K562 (cell line): ENCODE data around the gene AHNAK. TPM values are rescaled to one million over a fixed set of nuclear protein-coding genes. Genes with fewer than 3 reads are reported as not detected.

Source experiments
- BRD9 ChIP-seq: fragments of 450-650 bp; IDR thresholded peaks from 2 replicates; pipeline ENCODE4 v1.6.1; 2018; ENCODE audit warnings: low read depth; ENCODE audit not compliant: partially characterized antibody
- CHAMP1 ChIP-seq: fragments of 450-650 bp; IDR thresholded peaks from 2 replicates; pipeline ENCODE4 v1.6.1; 2016; ENCODE audit warnings: mild to moderate bottlenecking
- CTBP1 ChIP-seq: fragments of 450-650 bp; IDR thresholded peaks from 2 replicates; pipeline ENCODE4 v1.6.1; 2016; ENCODE audit warnings: borderline replicate concordance
- DNMT1 ChIP-seq: fragments of 450-650 bp; IDR thresholded peaks from 2 replicates; pipeline ENCODE4 v1.6.1; 2016; ENCODE audit warnings: antibody characterized with exemption, mild to moderate bottlenecking
- DPF2 ChIP-seq: fragments of 450-650 bp; IDR thresholded peaks from 2 replicates; pipeline ENCODE4 v1.6.1; 2016
- EGR1 ChIP-seq: fragments of 450-650 bp; conservative IDR thresholded peaks from 2 replicates; pipeline ENCODE4 v1.6.1; 2017; ENCODE audit warnings: mild to moderate bottlenecking
- EP300 ChIP-seq: IDR thresholded peaks from 2 replicates; pipeline ENCODE4 v1.6.1; 2012; ENCODE audit warnings: low read length, improper control_type of control experiment
- EWSR1 ChIP-seq: fragments of 450-650 bp; IDR thresholded peaks from 2 replicates; pipeline ENCODE4 v1.6.1; 2018; ENCODE audit warnings: borderline replicate concordance, mild to moderate bottlenecking, low read depth, moderate library complexity; ENCODE audit not compliant: partially characterized antibody
- FUS ChIP-seq: fragments of 200-400 bp; formaldehyde crosslinking; optimal IDR thresholded peaks from 2 replicates; pipeline ENCODE3; 2017; ENCODE audit warnings: low read depth, low read length
- ILF3 ChIP-seq: fragments of 450-650 bp; IDR thresholded peaks from 2 replicates; pipeline ENCODE4 v1.6.1; 2018; ENCODE audit warnings: antibody characterized with exemption, mild to moderate bottlenecking, moderate library complexity, borderline replicate concordance
- ILK ChIP-seq: fragments of 450-650 bp; IDR thresholded peaks from 2 replicates; pipeline ENCODE4 v1.6.1; 2016; ENCODE audit warnings: missing genetic modification characterization, low read depth, mild to moderate bottlenecking, missing compliant biosample characterization, moderate library complexity, borderline replicate concordance
- KLF16 ChIP-seq: IDR thresholded peaks from 2 replicates; pipeline ENCODE4 v1.6.1; 2016; ENCODE audit warnings: antibody characterized with exemption
- MCM5 ChIP-seq: fragments of 450-650 bp; IDR thresholded peaks from 2 replicates; pipeline ENCODE4 v1.6.1; 2016; ENCODE audit warnings: low read depth
- MCM7 ChIP-seq, 2 experiments: fragments of 450-650 bp; IDR thresholded peaks; 2 replicates each; pipeline ENCODE4 v1.6.1; 2016 to 2018
- NCOA1 ChIP-seq: fragments of 450-650 bp; IDR thresholded peaks from 2 replicates; pipeline ENCODE4 v1.6.1; 2016; ENCODE audit warnings: low read depth
- NFE2L1 ChIP-seq: fragments of 450-650 bp; IDR thresholded peaks from 2 replicates; pipeline ENCODE4 v1.6.1; 2016; ENCODE audit warnings: missing genetic modification characterization, low read depth, mild to moderate bottlenecking, missing compliant biosample characterization, moderate library complexity, borderline replicate concordance
- PHB ChIP-seq: fragments of 250-450 bp; sonication (Bioruptor Pico); IDR thresholded peaks from 2 replicates; pipeline ENCODE4 v1.5.0; 2021
- PYGO2 ChIP-seq: fragments of 450-650 bp; IDR thresholded peaks from 2 replicates; pipeline ENCODE4 v1.6.1; 2016; ENCODE audit warnings: mild to moderate bottlenecking, missing genetic modification characterization, moderate library complexity, missing compliant biosample characterization
- RAD21 ChIP-seq, 2 experiments: fragments of 250-450 bp in 1 of 2; fragments of 450-650 bp in 1 of 2; sonication (Bioruptor Pico) in 1 of 2; formaldehyde crosslinking in 1 of 2; IDR thresholded peaks in 1 of 2; conservative IDR thresholded peaks in 1 of 2; 2 replicates each; pipeline versions ENCODE4 v1.4.0 to v1.8.0; 2020 to 2022; ENCODE audit warnings: mild to moderate bottlenecking in 2 of 2, moderate library complexity in 1 of 2
- RBM14 ChIP-seq: fragments of 200-400 bp; formaldehyde crosslinking; IDR thresholded peaks from 2 replicates; pipeline ENCODE4 v1.6.1; 2018; ENCODE audit warnings: low read depth, mild to moderate bottlenecking, low read length, moderate library complexity, borderline replicate concordance; ENCODE audit not compliant: insufficient read depth
- SMARCB1 ChIP-seq: IDR thresholded peaks from 2 replicates; pipeline ENCODE4 v1.6.1; 2011; ENCODE audit warnings: improper control_type of control experiment, low read depth; ENCODE audit not compliant: insufficient read length
- TGIF2 ChIP-seq: sonication (generic); formaldehyde crosslinking; IDR thresholded peaks from 2 replicates; pipeline ENCODE4 v1.8.1; 2022; ENCODE audit warnings: mild to moderate bottlenecking, missing genetic modification reagents, moderate library complexity
- ZC3H4 ChIP-seq: sonication (generic); formaldehyde crosslinking; IDR thresholded peaks from 2 replicates; pipeline ENCODE4 v1.9.0; 2021; ENCODE audit warnings: missing genetic modification reagents, borderline replicate concordance
- ZNF140 ChIP-seq: fragments of 250-450 bp; sonication (Bioruptor Pico); IDR thresholded peaks from 2 replicates; pipeline ENCODE4 v1.8.0; 2021; ENCODE audit warnings: moderate library complexity, mild to moderate bottlenecking, inconsistent platforms
- ZNF217 ChIP-seq: sonication (generic); formaldehyde crosslinking; IDR thresholded peaks from 2 replicates; pipeline ENCODE4 v1.8.0; 2022; ENCODE audit warnings: mild to moderate bottlenecking, missing genetic modification reagents
- ZNF551 ChIP-seq: fragments of 250-450 bp; sonication (Bioruptor Pico); IDR thresholded peaks from 2 replicates; pipeline ENCODE4 v1.5.0; 2021; ENCODE audit warnings: mild to moderate bottlenecking, moderate library complexity
- ZNF778 ChIP-seq: fragments of 450-650 bp; formaldehyde crosslinking; IDR thresholded peaks from 2 replicates; pipeline ENCODE4 v1.4.0; 2020; ENCODE audit warnings: mild to moderate bottlenecking, moderate library complexity
- ZSCAN29 ChIP-seq: fragments of 450-650 bp; IDR thresholded peaks from 2 replicates; pipeline ENCODE4 v1.6.1; 2017
- polyA plus RNA-seq, 8 experiments: library from polyadenylated mRNA; depleted of rRNA in 4 of 8; stranded (reverse) in 5 of 8; unstranded in 3 of 8; fragments of >200 nt; fragmentation: Nextera tagmentation in 2 of 8; fragmentation: Illumina TruSeq in 1 of 8; extraction: Ambion mirVana in 2 of 8; extraction: Trizol in 1 of 8; gene quantifications; 2 replicates each; pipeline versions ENCODE4 v1.2.1 to v1.2.3, GENCODE V29; 2011 to 2014; ENCODE audit warnings: inconsistent platforms in 1 of 8, missing spikeins in 1 of 8
- total RNA-seq, 7 experiments: library from RNA; depleted of rRNA in 6 of 7; stranded (reverse); fragments of >200 nt in 6 of 7; fragmentation: Illumina TruSeq in 2 of 7; extraction: Trizol in 2 of 7; gene quantifications; 2 replicates each; pipeline versions ENCODE4 v1.2.1 to v1.2.3, GENCODE V29; 2011 to 2021; ENCODE audit warnings: low replicate concordance in 1 of 7
- TF ChIP-seq, protein P1 (sequence below): fragments of 450-650 bp; IDR thresholded peaks from 2 replicates; pipeline ENCODE4 v1.6.1; 2017; ENCODE audit warnings: mild to moderate bottlenecking, moderate library complexity

The AHNAK gene
- total and polyA plus RNA-seq, 9 of the 15 experiments (the other 6 are each of a cell fraction or from before 2014, with no cell fraction given), result 1.5 to 89.7 (median 45.0) TPM

GRCh38 chr11:62545437-62546243 is 966 bp downstream of the AHNAK start (continued):
- TF ChIP-seq NFE2L1 (tag) (no peak), ZNF217 (no peak), EWSR1 (no peak), TGIF2 (CRISPR knock-in tag) (no peak), SMARCB1 (no peak), ZC3H4 (CRISPR knock-in tag) (no peak), BRD9 (no peak), PYGO2 (no peak), DPF2 (peak; percentile 90), ZSCAN29 (no peak), RBM14 (no peak), NCOA1 (0 out of 2 replicates have a peak, but pooled peaks have one; percentile 34), FUS (no peak), EP300 (peak; percentile 66), ZNF551 (CRISPR knock-in tag) (no peak), PHB (CRISPR knock-in tag) (no peak), KLF16 (peak; percentile 88; the same call in 1 of the 2 replicates), EGR1 (peak; percentile 100), CTBP1 (peak; percentile 77), MCM7 (IDR thresholded peaks at IDR 0.05) (no peak), ILF3 (no peak), ILK (tag) (no peak), RAD21 (CRISPR knock-in tag; conservative IDR thresholded peaks at IDR 0.05 in 1 of 2, IDR thresholded peaks at IDR 0.05 in 1 of 2) (peak; percentile 15 to 44; a peak in 2 of 4 replicates), ZNF778 (CRISPR knock-in tag) (no peak), DNMT1 (no peak), MCM5 (no peak), CHAMP1 (no peak), ZNF140 (no peak)
- TF ChIP-seq, protein P1, sequence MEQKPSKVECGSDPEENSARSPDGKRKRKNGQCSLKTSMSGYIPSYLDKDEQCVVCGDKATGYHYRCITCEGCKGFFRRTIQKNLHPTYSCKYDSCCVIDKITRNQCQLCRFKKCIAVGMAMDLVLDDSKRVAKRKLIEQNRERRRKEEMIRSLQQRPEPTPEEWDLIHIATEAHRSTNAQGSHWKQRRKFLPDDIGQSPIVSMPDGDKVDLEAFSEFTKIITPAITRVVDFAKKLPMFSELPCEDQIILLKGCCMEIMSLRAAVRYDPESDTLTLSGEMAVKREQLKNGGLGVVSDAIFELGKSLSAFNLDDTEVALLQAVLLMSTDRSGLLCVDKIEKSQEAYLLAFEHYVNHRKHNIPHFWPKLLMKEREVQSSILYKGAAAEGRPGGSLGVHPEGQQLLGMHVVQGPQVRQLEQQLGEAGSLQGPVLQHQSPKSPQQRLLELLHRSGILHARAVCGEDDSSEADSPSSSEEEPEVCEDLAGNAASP, result no peak
